Smooth muscle cell (in vitro differentiated cells): Measurements from ENCODE around the gene DPF3. TPM values are rescaled to one million over a fixed set of nuclear protein-coding genes. Genes with fewer than 3 reads are reported as not detected.

ENCODE experiments used
- DNase-seq: peaks from one replicate; lab custom pipeline; 2025; ENCODE audit not compliant: unreplicated experiment; lab: John Stamatoyannopoulos, UW
- H2AFZ ChIP-seq: fragments of 200-600 bp; sonication (generic); 2 replicates; pipeline ENCODE4 v1.6.0; 2016; ENCODE audit warnings: antibody characterized with exemption, low read depth, mild to moderate bottlenecking
- H3F3A ChIP-seq: fragments of 200-600 bp; sonication (generic); 2 replicates; pipeline ENCODE4 v1.6.0; 2017; ENCODE audit warnings: antibody characterized with exemption, low read depth
- H3K27ac ChIP-seq: fragments of 200-600 bp; sonication (generic); 2 replicates; pipeline ENCODE4 v1.5.1; 2016; ENCODE audit warnings: low read depth, mild to moderate bottlenecking
- H3K27me3 ChIP-seq: fragments of 200-600 bp; sonication (generic); 2 replicates; pipeline ENCODE4 v1.6.1; 2016; ENCODE audit warnings: low read depth, mild to moderate bottlenecking
- H3K36me3 ChIP-seq: fragments of 200-600 bp; sonication (generic); 2 replicates; pipeline ENCODE4 v1.5.1; 2016; ENCODE audit warnings: low read depth
- H3K4me1 ChIP-seq: fragments of 200-600 bp; sonication (generic); 2 replicates; pipeline ENCODE4 v1.5.1; 2016; ENCODE audit warnings: low read depth
- H3K4me2 ChIP-seq: fragments of 200-600 bp; sonication (generic); 2 replicates; pipeline ENCODE4 v1.6.0; 2016; ENCODE audit warnings: mild to moderate bottlenecking
- H3K4me3 ChIP-seq: fragments of 200-600 bp; sonication (generic); 2 replicates; pipeline ENCODE4 v1.5.1; 2016; ENCODE audit warnings: mild to moderate bottlenecking
- H3K79me2 ChIP-seq: fragments of 200-600 bp; sonication (generic); 2 replicates; pipeline ENCODE4 v1.6.0; 2016; ENCODE audit warnings: low read depth, mild to moderate bottlenecking
- H3K9ac ChIP-seq: fragments of 200-600 bp; sonication (generic); 2 replicates; pipeline ENCODE4 v1.6.0; 2016; ENCODE audit warnings: low read depth
- H3K9me3 ChIP-seq: fragments of 200-600 bp; sonication (generic); replicated peaks from 2 replicates; pipeline ENCODE4 v1.5.1; 2016; ENCODE audit warnings: low read depth
- H4K20me1 ChIP-seq: fragments of 200-600 bp; sonication (generic); 2 replicates; pipeline ENCODE4 v1.6.0; 2016; ENCODE audit warnings: low read depth
- WGBS: methylation state at CpG from one replicate; pipeline ENCODE4 v1.1.7; 2016; ENCODE audit warnings: low lambda C conversion rate; 5-methylcytosine and 5-hydroxymethylcytosine counted together
- polyA plus RNA-seq: library from polyadenylated mRNA; unstranded; fragments of >200 nt; fragmentation: Nextera tagmentation; extraction: Ambion mirVana; gene quantifications from 2 replicates; pipeline ENCODE4 v1.2.1, GENCODE V29; 2016
- total RNA-seq: library from RNA; depleted of rRNA; stranded (reverse); fragments of >200 nt; gene quantifications from 2 replicates; pipeline ENCODE4 v1.2.3, GENCODE V29; 2014
- TF ChIP-seq, protein P1 (sequence below): fragments of 200-600 bp; sonication (generic); IDR thresholded peaks from 2 replicates; pipeline ENCODE4 v1.5.1; 2017; ENCODE audit warnings: borderline replicate concordance, mild to moderate bottlenecking, antibody characterized with exemption; ENCODE audit not compliant: insufficient read depth, poor library complexity, severe bottlenecking

The DPF3 gene
- total and polyA plus RNA-seq, 2 experiments from 2014 or later: 4.9 to 12.6 TPM

- H3K27me3 ChIP-seq: no peaks in the 10 kb centered on the region
- H3F3A ChIP-seq: no peaks in the 10 kb centered on the region
- no peak overlapping the region for H3K27ac ChIP-seq
- H3K4me1 ChIP-seq: peaks cover 2% of the 10 kb centered on the region
- WGBS: 95% methylated on average over 2 of the region's 2 CpGs
- H3K4me3 ChIP-seq: no peak overlapping the region
- TF ChIP-seq, protein P1, sequence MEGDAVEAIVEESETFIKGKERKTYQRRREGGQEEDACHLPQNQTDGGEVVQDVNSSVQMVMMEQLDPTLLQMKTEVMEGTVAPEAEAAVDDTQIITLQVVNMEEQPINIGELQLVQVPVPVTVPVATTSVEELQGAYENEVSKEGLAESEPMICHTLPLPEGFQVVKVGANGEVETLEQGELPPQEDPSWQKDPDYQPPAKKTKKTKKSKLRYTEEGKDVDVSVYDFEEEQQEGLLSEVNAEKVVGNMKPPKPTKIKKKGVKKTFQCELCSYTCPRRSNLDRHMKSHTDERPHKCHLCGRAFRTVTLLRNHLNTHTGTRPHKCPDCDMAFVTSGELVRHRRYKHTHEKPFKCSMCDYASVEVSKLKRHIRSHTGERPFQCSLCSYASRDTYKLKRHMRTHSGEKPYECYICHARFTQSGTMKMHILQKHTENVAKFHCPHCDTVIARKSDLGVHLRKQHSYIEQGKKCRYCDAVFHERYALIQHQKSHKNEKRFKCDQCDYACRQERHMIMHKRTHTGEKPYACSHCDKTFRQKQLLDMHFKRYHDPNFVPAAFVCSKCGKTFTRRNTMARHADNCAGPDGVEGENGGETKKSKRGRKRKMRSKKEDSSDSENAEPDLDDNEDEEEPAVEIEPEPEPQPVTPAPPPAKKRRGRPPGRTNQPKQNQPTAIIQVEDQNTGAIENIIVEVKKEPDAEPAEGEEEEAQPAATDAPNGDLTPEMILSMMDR: no peak
- no peaks in the 10 kb centered on the region for H3K36me3 ChIP-seq
- no peak overlapping the region for H3K4me2 ChIP-seq
- no peak overlapping the region for H3K9ac ChIP-seq
- no peaks in the 10 kb centered on the region for H3K79me2 ChIP-seq
- H3K9me3 ChIP-seq: no peaks in the 10 kb centered on the region
- no peak overlapping the region for H2AFZ ChIP-seq
- DNase-seq: no peak
- peaks cover 4% of the 10 kb centered on the region for H4K20me1 ChIP-seq
These were observed 68.4 kb downstream of the DPF3 start for GRCh38 chr14:72825486-72825885.

- no peak overlapping the region for H3K9ac ChIP-seq
- WGBS: 79% methylated on average over 2 of the region's 2 CpGs
- H3F3A ChIP-seq: no peaks in the 10 kb centered on the region
- TF ChIP-seq, protein P1: no peak
- no peaks in the 10 kb centered on the region for H3K36me3 ChIP-seq
- DNase-seq: no peak
- no peak overlapping the region for H3K4me2 ChIP-seq
- no peaks in the 10 kb centered on the region for H3K27me3 ChIP-seq
- H3K4me3 ChIP-seq: no peak overlapping the region
- no peak overlapping the region for H2AFZ ChIP-seq
- peaks cover 4% of the 10 kb centered on the region for H4K20me1 ChIP-seq
- H3K4me1 ChIP-seq: no peaks in the 10 kb centered on the region
- H3K27ac ChIP-seq: no peak overlapping the region
- no peaks in the 10 kb centered on the region for H3K79me2 ChIP-seq
- no peaks in the 10 kb centered on the region for H3K9me3 ChIP-seq
These were observed 69.8 kb downstream of the DPF3 start for GRCh38 chr14:72824051-72824450.

DNA sequence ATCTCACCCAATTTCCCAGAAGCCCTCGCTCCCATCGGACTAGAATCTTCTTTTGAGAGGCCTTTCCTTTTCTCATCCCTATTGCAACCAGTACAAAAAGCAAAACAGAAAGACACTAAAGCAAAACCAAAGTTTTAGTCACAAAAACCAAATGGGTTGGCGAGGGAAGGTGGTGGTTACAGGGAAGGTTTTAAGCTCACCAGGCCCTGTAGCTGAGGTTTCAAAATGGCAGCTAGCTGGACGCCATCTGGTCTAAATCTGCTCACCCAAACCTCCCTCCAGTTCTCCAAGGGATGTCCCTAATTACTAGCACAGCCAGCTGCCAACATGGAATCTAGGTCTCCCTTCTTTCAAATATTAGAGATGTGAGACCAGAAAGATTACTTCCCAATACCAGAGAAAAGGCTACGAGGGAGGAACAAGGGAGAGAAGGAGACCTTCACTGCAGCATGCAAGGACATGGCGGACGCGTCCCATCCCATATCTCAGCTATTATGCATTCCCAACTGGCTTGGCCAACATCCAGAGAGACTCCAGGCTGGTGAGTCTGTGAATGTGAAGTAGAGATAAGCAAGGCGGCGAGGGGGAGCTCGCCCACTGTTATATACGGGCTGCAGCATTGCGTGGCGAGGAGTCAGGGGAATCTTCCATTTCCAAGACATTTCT is 70.8 kb downstream of the DPF3 start:
- no peak overlapping the region for H3K4me3 ChIP-seq
- H3K9ac ChIP-seq: no peak overlapping the region
- H3F3A ChIP-seq: no peaks in the 10 kb centered on the region
- DNase-seq: no peak
- no peaks in the 10 kb centered on the region for H3K79me2 ChIP-seq
- peaks cover 4% of the 10 kb centered on the region for H4K20me1 ChIP-seq
- H3K9me3 ChIP-seq: no peaks in the 10 kb centered on the region
- no peaks in the 10 kb centered on the region for H3K36me3 ChIP-seq
- H3K27ac ChIP-seq: no peak overlapping the region
- TF ChIP-seq, protein P1: no peak
- H2AFZ ChIP-seq: no peak overlapping the region
- no peaks in the 10 kb centered on the region for H3K27me3 ChIP-seq
- 93% methylated on average over 14 of the region's 14 CpGs for WGBS
- no peaks in the 10 kb centered on the region for H3K4me1 ChIP-seq
- no peak overlapping the region for H3K4me2 ChIP-seq

GRCh38 chr14:72818998-72819397 is 74.9 kb downstream of the DPF3 start:
- H3K27ac ChIP-seq: no peak overlapping the region
- no peak overlapping the region for H2AFZ ChIP-seq
- DNase-seq: no peak
- peaks cover 8% of the 10 kb centered on the region for H4K20me1 ChIP-seq
- TF ChIP-seq, protein P1: no peak
- no peaks in the 10 kb centered on the region for H3K9me3 ChIP-seq
- no peaks in the 10 kb centered on the region for H3K79me2 ChIP-seq
- no peak overlapping the region for H3K4me3 ChIP-seq
- no peaks in the 10 kb centered on the region for H3K36me3 ChIP-seq
- no peaks in the 10 kb centered on the region for H3K27me3 ChIP-seq
- no peaks in the 10 kb centered on the region for H3F3A ChIP-seq
- H3K4me2 ChIP-seq: no peak overlapping the region
- H3K4me1 ChIP-seq: no peaks in the 10 kb centered on the region
- no peak overlapping the region for H3K9ac ChIP-seq
- WGBS: 92% methylated on average over 3 of the region's 3 CpGs
